Fibroblast of mammary gland (primary cell): ENCODE data around the gene DDO.

Experiments
- DNase-seq: peaks from one replicate; pipeline ENCODE4 v3.0.0-alpha.2; 2010; ENCODE audit warnings: low read depth
- H3K4me3 ChIP-seq: 2 replicates; pipeline ENCODE4 v1.5.1; 2011; ENCODE audit warnings: low read depth, mild to moderate bottlenecking, low read length, moderate library complexity; ENCODE audit not compliant: control insufficient read depth
- CTCF ChIP-seq: conservative IDR thresholded peaks from 2 replicates; pipeline ENCODE4 v1.5.1; 2011; ENCODE audit warnings: low read depth, low read length, inconsistent platforms; ENCODE audit not compliant: control insufficient read depth, insufficient read depth

The DDO gene

GRCh38 chr6:110456694-110457093, 41.3 kb upstream of the DDO start:
- no peak for DNase-seq
- no peak for TF ChIP-seq CTCF
- no peak overlapping the region for H3K4me3 ChIP-seq

GRCh38 chr6:110449541-110449895, 34.1 kb upstream of the DDO start:
- TF ChIP-seq CTCF = no peak
- DNase-seq = no peak
- H3K4me3 ChIP-seq = no peak overlapping the region

GRCh38 chr6:110448846-110449540, 33.6 kb upstream of the DDO start:
- no peak overlapping the region for H3K4me3 ChIP-seq

GRCh38 chr6:110447761-110448160, 32.4 kb upstream of the DDO start:
- no peak for TF ChIP-seq CTCF
- no peak overlapping the region for H3K4me3 ChIP-seq
- no peak for DNase-seq

More at GRCh38 chr6:110448846-110449540, 33.6 kb upstream of the DDO start:
- TF ChIP-seq CTCF = no peak
- no peak for DNase-seq

GRCh38 chr6:110446405-110446804, 31.0 kb upstream of the DDO start:
- no peak for TF ChIP-seq CTCF
- no peak overlapping the region for H3K4me3 ChIP-seq
- DNase-seq = no peak

- DNase-seq = no peak
- no peak for TF ChIP-seq CTCF
- H3K4me3 ChIP-seq = no peak overlapping the region
These were observed 24.7 kb upstream of the DDO start for GRCh38 chr6:110440026-110440425.

- DNase-seq = no peak
- TF ChIP-seq CTCF = no peak
- H3K4me3 ChIP-seq = no peak overlapping the region
These were observed 24.0 kb upstream of the DDO start for GRCh38 chr6:110439356-110439755.
